TTC549 (cell line): ENCODE data around the gene HDAC11.

Experiments used
- FAIRE-seq: peaks from 2 replicates; lab custom pipeline; 2012; peaks lifted over from hg19 to GRCh38; lab: Jason Lieb, UNC

Gene HDAC11

DNA sequence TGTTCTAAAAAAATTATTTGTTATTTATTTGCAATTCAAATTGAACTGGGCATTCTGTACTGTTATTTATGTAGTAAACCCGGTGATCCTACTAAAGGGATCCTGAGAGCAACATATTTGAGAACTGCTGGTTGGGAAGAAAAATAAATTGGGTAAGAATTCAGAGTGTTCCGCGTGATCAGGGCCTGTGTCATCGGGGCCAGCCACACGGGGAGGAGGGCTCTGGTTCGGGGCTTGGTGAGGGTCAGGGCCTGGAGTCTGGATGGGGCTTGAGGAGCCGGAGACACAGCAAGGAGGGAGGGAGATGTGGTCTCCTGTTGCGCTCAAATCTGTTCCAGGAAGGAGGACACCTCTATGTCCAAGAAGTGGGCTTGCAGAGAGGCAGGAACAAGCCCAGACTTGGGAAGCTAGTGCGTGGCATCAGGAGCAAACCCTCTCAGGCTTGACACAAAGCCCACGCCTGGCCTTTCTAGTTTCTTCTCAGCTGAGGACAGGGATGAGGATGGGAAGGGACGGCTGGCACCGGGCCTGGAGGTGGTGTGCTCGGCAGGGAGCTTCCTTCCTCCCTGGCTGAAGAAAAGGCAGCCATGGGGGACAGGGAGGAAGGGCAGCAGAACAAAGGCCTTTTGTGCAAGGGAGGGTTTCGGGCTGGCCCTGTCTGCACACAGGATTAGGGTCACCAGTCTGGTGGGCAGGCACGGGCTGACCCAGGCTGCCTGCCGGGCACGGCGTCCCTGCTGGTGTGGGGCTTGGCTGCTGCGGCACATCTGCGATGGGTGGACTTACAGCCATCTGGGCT, 45.9 kb downstream of the HDAC11 start:
- FAIRE-seq, result no peak

GRCh38 chr3:13526626-13526949, 46.5 kb downstream of the HDAC11 start:
- no peak for FAIRE-seq

DNA sequence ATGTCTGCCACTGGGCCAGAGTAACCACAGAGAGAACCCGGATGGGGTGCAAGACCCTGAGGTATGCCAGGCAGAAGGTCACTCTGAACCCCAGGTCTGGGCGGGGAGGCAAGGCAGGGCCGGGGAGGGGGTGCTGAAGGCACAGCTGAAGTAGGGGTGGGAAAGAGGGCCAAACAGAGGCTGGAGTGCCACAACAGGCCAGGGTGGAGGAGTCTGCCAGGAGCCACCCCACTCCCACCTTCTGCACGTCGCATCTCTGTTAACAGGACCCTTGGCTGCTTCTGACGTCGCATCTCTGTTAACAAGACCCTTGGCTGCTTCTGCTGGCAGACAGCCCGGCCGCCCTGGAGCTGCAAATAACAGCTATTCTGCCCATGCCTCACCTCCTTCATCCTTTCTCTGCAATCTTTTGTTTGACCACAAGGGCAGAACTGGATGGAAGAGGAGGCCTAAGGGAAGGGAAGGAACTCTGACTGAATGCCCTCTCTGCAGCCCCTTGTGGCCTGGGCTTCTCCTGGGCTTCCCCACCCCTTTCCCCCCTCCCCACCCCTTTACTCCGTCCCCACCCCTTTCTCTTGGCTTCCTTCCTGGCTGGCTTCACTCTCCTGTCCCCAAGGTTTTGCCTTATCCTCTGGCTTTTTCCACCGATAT, 48.2 kb downstream of the HDAC11 start:
- no peak for FAIRE-seq

DNA sequence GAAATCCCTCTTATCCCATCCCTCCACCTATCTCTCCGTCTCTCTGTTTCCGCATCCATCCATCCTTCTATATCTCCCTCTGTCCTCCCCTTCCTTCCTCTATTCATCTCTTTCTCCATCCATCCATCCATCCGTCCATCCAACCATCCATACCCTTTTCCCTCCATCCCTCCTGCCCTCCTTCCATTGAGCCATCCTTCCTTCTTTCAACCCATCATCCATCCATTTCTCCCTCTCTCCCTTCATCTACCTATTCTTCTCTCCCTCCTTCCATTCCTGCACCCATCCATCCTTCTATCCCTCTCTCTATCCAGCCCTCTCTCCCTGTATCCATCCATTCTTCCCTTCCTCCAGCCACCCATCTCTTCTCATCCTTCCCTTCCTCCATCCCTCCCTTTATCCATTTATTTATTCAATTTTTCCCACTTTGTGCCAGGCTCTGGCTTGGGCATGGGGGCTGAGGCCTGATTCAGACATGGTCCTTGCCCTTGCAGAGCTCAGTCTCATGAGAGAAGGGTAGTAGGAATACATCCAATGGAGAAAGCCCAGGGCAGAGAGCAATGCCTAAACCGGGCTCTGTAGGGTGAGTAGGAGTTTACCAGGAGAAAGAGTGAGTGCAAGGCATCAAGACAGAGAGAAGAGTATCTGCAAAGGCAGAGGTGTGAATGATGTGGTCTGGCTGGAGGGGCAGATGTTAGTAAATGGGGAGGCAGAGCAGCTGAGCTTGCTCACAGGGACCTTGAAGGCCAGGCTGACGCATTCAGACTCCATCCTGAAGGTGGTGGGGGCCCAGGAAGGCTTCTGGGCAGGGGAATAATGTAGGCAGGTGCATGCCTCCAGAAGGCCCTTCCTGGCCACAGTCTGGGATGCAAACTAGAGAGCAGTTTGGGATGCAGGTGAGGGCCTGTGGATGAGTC, 49.3 kb downstream of the HDAC11 start:
- no peak for FAIRE-seq

DNA sequence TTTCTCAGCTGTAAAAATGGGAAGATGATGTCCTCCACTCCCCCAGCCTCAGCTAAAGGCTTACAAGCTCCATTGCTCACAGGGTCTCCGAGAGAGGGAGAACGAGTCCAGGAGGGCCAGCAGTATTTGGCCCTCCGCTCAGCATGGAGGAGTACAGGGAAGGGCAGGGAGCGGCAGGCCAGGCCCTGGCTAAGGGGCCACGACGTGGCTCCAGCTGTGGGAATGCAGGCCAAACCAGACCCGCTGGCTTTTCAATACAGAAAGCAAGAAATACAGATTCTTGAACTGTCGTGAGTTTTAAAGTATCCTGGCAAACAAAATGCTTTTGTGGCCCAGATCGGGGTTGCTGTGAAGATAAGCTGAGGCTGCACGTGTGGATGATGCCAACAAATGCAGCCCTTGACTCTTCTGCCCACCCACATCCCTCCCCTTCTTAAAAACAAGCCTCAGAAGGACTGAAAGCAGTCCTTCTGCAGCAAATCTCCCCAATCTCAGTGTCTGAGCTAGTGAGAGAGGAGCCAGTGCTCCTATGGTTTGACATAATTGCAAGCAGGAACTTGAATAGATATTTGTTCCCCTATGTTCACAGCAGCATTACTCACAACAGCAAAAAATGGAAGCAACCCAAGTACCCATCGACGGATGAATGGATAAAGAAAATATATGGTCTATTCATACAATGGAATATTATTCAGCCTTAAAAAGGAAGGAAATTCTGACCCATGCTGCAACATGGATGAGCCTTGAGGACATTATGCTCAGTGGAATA, 50.3 kb downstream of the HDAC11 start:
- no peak for FAIRE-seq

DNA sequence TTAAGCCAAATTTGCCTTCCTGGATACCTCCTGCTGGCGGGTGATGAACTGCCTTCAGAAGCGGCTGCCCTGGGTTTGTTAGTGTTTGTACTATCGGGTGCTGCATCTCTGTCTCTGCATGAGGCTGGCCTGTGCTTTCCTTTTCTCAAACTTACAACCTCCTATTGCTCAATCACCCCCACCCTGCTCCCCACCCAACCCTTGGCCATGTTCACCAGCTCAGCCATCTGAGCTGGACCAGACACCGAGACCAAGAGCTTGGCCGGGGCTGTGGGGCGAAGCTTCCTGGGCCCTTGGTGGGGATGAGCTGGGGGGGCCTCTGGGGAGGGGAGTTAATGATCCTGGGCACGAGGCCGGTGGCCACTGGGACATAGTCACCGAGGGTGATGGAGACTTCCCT, 52.0 kb downstream of the HDAC11 start:
- FAIRE-seq, result no peak

GRCh38 chr3:13532631-13533030, 52.5 kb downstream of the HDAC11 start:
- FAIRE-seq, result no peak

GRCh38 chr3:13533885-13534301, 53.8 kb downstream of the HDAC11 start:
- no peak for FAIRE-seq

- FAIRE-seq, result no peak
Measured at GRCh38 chr3:13535526-13535875, 55.4 kb downstream of the HDAC11 start.

DNA sequence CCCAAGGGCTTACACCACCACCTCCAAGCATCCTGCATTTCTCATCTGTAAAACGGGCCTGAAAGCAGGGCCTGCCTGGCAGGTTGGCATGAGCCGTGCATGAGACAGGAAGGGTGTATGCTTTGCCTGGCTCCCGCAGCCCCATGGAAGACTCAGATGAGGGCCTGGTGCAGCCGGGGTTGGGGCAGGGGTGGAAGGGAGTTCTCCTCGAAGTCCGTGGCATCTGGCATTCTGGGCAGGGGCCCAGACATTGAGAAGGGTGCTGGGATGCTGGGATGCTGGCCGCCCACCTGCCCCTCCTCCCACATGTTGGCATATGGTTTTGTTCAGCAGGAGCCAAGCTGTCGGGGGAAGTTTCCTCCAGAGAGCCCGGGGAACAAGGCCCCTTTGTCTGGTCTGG, 55.8 kb downstream of the HDAC11 start:
- FAIRE-seq, result no peak

DNA sequence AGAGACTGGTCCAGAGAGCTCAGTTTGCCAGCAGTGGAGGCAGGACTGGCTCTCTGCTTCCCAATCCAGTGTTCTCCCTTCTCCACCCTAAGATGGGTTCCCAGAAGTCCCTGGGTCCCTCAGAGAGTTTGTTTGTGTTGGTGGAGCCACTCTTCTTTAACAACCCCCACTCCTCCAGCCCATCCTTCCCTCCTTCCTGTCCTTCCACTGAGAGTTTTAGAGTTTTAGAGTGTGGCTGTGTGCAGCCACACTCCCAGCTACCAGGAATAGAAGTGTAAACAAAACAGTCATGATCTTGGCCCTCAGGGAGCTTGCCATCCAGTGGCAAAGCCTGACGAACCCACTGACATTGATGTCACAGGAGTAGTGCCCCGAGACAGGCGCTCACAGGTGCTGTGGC, 56.3 kb downstream of the HDAC11 start:
- FAIRE-seq, result no peak

DNA sequence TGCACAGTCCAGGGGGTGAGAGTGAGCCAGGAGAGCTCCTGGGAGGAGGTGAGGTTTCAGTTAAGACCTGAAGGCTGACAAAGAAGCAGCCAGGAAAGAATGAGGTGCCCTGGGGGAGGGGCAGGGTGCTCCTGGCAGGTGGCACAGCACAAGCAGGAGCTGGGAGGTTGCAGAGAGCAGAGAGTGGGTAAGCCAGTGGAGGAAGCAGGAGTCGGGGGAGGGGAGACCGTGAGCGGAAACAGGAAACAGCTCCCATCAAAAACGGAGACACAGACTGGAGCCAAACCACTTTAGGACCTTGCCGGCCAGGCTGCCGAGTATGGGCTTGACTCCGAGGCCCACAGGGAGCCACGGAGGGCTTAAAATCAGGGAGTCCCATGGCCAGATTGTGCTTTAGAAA, 56.7 kb downstream of the HDAC11 start:
- no peak for FAIRE-seq

DNA sequence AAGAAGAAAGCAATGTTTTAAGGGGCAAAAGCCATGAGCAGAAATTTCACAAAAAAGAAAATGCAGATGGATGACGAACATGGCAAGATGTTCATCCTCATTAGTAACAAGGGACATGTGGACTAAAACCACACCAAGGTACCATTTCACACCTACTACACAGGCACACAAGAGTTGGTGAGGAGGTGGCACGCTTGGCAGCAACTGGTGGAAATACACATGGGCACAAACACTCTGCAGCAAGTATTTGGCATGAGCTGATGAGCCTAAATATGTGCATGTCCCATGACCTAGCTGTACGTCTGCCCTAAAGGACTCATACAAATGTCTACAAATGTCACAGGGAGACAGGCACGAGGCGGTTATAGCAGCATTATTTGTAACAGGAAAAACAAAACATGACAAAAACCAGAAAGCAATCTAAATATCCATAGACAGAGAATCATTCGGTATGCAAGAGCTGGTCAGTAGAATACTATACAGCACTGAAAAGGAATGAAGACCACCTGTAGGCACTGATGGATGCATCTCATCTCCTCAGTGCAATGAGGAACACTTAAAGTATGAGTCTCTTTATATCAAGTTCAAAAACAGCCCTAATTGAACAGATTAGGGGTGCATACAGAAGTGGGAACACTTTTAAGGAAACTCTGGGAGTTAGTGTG, 57.3 kb downstream of the HDAC11 start:
- no peak for FAIRE-seq

- FAIRE-seq, result no peak
Measured at GRCh38 chr3:13537909-13538296, 57.8 kb downstream of the HDAC11 start.

DNA sequence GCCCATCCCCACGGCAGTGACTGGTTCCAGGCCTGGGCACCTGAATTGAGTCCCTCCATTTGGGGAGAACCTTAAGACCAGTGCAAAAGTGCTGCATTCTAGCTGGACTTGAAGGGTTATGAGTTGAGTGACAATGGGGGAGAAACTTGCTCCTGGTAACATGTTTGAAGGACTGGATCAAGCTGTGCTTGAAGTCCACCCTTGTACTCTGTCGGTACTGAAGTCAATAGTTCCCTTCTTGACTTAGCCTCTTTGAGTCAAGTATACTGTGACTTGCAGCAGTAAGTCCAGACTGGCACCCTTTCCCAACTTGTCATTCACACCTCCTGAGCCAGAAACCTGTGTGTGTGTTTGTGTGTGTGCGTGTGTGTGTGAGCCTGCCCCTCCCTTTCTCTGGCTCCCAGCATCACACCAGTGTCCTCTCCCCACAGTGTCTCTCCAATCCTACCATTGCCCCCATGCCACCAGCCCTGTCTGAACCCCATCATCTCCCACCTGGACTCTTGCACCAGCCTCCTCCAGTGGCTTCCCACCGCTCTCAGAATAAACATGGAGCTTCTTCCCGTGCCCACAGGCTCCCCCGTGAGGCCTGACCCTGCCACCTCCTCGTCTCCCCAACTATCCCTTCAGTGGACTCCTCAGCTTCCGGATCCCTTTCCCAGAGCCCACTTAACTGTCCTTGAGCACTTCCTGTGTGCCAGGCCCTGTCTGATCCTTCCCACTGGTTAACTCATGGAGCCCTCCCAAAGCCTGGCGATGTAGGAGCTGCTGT, 58.6 kb downstream of the HDAC11 start:
- no peak for FAIRE-seq

- no peak for FAIRE-seq
Measured at GRCh38 chr3:13539292-13539638, 59.2 kb downstream of the HDAC11 start.

DNA sequence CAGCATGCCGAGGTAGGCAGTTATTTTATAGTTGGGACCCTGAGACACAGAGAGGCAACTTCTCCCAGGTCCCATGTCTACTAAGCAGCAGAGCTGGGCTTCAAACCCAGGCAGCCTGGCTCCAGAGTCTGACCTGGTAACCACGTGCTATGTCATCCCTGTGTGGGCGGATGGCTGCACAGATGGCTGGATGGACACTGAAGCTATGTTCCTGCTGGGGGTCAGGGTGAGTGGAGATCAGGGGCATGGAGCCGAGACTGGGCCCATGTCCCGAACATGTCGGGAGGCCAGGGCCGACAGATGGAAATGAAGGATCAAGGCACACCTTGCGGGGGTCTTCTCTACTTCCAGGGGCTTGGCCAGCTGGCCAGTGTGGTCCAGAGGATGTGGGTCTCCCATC, 59.6 kb downstream of the HDAC11 start:
- FAIRE-seq, result no peak

DNA sequence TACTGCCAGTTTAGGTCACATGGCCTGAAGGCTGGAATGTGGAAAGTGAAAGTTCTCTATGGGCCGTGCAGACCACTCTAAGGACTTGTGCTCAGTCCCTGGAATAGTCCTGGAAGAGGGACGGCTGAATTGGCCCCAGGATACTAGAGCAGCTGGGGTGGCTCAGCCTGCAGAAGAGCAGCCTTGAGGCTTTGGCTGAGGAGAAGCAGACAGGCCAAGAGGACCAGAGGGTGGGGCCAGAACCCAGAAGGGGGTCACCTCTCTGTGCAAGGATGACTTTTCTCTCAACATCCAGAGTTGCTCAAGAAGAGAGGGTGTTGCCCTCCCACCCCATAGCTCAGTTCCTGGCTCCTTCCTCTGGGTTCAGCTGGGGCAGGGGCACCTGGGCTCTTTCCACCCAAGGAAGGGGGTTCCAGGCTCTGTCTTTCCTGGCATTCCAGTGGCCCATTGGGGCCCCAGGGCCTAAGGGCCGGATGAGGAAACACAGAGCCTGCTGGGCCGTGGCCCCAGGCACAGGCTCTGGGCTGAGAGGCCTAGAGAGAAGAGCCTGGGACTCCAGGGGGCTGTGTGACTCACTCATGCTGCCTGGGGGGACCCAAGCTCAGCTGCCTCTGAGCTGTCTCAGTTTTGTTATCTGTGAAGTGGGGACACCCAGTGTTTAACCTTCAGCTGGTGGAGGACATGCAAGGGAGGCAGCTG, 60.3 kb downstream of the HDAC11 start:
- FAIRE-seq, result no peak

DNA sequence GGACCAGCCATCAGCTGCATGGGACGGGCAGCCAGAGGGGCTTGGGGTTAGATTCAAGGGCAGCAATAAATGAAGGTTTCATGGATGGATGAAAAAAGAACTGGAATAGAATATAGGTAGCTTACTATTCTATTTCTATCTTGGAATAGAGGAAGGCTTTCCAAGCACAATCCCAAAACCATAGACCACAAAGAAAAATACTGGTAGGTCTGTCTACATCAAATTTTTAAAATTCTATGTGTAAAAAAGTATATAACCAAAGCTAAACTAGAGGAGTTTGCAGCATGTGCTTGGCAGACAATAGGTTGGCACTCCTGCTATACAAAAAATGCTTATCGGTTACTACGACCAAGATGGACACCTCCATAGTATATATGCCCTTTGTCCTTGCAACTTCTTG, 61.6 kb downstream of the HDAC11 start:
- no peak for FAIRE-seq

DNA sequence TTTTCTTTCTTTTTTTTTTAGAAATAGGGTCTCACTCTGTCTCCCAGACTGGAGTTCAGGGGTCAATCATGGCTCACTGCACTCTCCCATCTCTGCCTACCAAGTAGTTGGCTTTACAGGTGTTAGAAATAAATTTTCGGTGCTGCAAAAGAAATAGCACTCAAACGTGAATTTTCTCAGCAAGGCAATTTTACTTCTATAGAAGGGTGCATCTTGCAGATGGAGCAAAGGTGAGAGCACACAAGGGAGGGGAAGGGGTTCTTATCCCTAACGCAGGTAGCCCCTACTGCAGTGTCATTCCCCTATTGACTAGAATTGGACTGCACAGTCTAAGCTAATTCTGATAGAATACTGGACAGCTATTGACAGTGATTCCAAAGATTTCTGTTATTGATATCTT, 62.0 kb downstream of the HDAC11 start:
- FAIRE-seq, result no peak

DNA sequence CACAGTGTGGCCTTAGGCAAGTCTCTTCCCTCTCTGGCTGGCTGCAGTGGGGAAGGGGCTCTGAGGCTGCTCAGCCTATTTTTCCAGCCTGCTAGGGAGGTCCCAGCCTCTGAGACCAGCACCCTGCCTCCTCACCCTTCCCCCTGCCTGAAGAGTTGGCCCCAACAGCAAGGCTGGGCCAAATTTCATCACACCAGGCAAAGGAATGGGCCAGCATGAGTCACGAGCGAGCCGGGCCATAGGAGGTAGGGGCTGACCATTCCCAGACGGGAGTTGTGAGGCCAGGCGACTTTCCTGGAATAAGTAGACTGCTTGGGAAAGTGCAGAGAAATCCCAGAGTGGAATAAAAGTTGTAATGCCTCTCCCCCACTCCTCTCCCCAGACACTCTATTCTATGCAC, 63.1 kb downstream of the HDAC11 start:
- no peak for FAIRE-seq
